GM12891 (cell line): Measurements from ENCODE around the gene STMN3.

Experiments
- POLR2A ChIP-seq: IDR thresholded peaks from 2 replicates; pipeline ENCODE4 v1.6.1; 2011; ENCODE audit warnings: low read depth, low read length, control low read depth
- POLR2AphosphoS5 ChIP-seq: IDR thresholded peaks from 2 replicates; pipeline ENCODE4 v1.6.1; 2011; ENCODE audit warnings: low read depth, low read length, control low read depth
- TAF1 ChIP-seq: IDR thresholded peaks from 2 replicates; pipeline ENCODE4 v1.6.1; 2011; ENCODE audit warnings: low read depth, low read length, control low read depth

GRCh38 chr20:63651942-63652191, 1.4 kb downstream of the STMN3 start:
- no peak for TF ChIP-seq POLR2AphosphoS5
- TF ChIP-seq POLR2A, result no peak
- TF ChIP-seq TAF1, result no peak
